NCI-H748 treated with DMSO at 0.1 percent for 48 hours (cell line): ENCODE results near the gene RLN3.
"Not testable (repeated sequence)": the region's sequence is repeated elsewhere in the genome, so short reads cannot be mapped to it uniquely, and the experiment has no call there.

Source experiments
- DNase-seq: peaks from one replicate; lab custom pipeline; 2025; lab: John Stamatoyannopoulos, UW

Gene RLN3

DNA sequence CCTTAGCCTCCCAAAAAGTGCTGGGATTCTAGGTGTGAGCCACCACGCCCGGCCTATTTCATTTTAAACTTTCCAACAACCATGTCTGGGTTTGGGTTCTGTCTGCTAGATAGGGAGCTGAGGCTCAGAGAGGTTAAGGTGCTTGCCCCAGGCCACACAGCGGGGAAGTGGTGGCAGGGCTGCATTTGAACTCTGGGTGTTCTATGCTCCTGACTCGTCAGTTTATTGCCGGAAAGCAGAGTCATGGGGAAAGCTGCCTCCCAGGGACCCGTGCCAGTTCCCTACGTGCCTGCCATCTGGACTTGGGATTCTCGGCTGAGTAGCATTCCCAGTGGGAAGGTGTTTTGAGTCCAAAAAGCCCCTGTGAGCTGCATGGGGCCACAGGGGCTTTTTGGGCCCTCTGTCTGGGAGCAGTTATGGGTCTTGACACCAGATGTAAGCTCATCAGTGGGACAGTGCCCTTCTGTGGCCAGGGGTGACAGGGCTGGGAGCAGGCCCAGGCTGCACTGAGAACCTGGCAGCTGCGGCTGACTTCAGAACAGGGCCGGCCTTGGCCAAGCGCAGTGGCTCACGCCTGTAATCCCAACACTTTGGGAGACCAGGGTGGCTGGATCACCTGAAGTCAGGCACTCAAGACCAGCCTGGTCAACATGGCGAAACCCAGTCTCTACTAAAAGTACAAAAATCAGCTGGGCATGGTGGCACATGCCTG lies 32.8 kb upstream of the RLN3 start:
- DNase-seq, result no peak

DNA sequence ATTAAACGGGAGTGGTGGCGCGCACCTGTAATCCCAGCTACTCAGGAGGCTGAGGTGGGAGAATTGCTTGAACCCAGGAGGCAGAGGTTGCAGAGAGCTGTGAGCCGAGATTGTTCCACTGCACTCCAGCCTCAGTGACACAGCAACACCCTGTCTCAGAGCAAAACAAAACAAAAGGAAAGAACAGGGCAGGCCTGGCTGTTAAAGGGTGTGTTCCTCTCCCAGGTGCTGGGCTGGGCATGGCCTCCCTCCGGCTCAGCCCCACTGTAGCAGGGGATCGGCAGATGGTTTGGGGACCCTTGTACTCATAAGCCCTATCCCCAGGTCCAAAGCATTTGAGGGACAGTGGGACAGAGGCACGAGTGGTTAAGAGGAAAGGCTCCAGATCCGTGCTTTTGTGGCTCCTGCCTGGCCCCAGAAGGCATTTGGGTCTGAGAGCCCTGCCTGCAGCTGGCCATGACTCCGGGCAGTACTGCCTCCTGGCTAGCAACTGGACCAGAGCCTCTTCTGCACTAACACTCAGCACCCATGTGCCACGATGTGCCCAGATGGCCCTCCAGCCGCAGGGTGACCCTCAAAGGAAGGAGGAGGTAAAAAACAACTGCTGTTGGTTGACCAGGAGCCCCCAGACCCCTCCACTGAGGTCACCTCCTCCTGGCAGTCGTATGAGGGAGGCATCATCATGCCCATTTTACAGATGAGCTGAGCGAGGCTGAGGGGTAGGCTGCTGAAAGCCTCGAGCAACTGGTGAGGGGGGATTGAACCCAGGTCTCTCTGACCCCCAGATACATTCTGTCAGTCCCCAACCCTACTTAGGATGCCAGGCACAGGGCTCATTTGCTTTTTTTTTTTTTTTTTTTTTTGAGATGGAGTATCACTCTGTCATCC lies 31.8 kb upstream of the RLN3 start:
- no peak for DNase-seq

GRCh38 chr19:13996928-13997630 lies 30.9 kb upstream of the RLN3 start:
- no peak for DNase-seq

- DNase-seq, result no peak
These were observed 30.4 kb upstream of the RLN3 start for GRCh38 chr19:13997631-13997962.

DNA sequence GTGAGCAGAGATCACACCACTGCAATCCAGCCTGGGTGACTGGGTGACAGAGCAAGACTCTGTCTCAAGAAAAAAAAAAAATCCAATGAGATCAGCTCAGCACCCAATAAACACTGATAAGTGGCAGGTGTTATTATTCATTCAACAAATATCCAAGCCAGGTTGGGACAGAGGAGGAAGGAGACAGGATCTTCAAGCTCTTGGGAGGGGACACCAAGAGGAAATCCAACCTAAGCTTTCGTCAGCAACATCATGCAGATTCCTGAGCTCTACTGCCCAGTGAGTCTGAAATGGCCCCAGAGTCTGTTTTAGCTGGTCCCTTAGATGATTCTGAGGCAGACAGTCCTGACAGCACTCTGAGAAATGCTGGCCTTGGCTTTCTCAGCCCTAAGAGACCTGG lies 29.5 kb upstream of the RLN3 start:
- DNase-seq, result no peak

DNA sequence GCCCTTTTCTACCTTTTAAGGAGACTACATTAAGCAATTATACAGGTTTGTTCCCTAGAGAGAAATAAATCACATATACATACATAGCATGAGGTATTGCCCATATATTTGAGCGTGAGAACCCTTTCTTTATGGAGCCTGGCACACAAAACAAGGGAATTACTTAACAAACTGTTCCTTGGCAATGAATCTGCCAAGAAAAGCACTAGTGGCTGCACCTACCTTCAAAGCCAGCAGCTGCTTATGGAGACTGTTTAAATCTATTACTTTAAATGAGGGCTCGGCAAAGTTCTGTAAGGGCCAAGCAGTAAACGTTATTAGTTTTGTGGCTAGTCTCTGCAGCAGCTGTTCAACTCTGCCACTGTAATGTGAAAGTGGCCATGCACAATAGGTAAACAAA lies 28.9 kb upstream of the RLN3 start:
- DNase-seq, result no peak

DNA sequence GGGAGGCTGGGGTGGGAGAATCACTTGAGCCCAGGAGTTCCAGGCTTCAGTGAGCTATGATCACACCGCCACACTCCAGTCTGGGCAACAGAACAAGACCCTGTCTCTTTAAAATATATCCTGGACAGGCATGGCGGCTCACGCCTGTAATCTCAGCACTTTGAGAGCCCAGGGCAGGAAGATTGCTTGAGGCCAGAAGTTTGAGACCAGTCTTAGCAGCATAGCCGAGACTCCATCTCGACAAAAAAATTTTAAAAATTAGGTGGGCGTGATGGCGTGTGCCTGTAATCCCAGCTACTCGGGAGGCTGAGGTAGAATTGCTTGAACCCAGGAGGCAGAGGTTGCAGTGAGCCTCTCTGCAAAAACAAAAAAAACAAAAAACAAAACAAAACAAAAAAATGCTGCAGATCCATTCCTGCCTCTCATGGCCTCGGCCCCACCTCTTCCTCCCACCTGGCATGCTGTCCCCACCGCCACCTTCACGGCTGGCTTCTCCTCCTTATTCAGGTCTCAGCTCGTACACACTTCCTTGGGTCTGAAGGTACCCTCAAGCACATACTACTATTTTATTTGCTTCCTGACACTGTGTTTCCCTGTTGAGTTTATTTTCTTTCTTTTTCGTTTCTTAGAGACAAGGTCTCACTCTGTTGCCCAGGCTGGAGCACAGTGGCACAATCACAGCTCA lies 27.1 kb upstream of the RLN3 start:
- no peak for DNase-seq

DNA sequence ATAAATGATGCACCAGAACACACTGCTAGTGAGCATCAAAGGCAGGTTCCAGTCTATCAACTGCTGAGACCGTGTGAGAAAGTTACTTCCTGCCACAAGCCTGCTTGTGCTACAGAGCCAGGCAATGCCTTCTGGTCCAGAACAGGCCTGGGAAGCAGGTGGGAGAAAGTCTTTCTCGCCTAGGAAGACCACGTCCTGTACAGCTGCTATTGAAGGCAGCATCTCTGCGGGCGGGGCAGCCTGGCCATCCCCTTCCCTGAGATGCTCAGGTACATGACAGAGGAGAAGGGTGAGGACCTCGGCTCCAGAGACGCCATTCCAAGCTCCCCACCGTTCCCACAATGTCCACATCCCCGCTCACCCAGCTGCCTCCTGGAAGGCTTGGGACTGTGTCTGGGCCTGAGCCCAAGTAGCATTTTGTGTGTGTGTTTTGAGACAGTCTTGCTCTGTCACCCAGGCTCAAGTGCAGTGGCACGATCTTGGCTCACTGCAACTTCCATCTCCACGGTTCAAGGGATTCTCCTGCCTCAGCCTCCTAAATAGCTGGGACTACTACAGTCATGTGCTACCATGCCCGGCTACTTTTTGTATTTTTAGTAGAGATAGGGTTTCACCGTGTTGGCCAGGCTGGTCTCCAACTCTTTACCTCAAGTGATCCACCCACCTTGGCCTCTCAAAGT lies 25.2 kb upstream of the RLN3 start:
- DNase-seq, result no peak

DNA sequence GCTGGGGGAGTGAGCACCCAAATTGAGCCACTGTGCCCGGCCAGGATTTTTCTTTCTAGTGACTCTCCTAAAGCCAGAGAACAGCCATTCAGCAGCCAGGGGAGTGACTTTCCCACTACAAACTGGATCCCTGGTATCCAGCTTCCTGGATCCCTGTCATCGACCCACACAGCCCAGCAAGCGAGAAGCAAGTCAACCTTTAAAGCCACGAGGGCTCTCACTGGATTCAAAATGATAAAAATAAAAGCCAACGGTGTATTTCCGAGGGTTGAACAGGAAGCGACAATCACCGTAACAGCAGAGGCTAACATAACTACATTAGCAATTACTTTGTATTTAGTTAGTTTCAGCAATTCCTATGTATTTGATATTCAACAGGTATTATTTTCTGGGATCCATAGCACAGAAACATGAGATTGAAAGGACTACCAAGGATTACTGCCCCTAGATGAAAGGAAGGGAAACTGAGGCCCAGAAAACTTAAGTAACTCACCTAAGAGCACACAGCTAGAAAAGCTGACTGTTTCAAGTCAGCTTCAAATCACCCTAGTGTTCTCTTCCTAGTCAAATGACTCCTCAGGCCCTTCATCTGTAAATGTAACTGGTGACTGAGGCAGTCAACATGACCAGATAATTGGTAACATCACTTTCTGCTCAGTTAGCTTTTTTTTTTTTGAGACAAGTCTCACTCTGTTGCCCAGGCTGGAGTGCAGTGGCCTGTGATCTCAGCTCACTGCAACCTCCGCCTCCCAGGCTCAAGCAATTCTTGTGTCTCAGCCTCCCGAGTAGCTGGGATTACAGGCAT lies 24.5 kb upstream of the RLN3 start:
- DNase-seq, result no peak

DNA sequence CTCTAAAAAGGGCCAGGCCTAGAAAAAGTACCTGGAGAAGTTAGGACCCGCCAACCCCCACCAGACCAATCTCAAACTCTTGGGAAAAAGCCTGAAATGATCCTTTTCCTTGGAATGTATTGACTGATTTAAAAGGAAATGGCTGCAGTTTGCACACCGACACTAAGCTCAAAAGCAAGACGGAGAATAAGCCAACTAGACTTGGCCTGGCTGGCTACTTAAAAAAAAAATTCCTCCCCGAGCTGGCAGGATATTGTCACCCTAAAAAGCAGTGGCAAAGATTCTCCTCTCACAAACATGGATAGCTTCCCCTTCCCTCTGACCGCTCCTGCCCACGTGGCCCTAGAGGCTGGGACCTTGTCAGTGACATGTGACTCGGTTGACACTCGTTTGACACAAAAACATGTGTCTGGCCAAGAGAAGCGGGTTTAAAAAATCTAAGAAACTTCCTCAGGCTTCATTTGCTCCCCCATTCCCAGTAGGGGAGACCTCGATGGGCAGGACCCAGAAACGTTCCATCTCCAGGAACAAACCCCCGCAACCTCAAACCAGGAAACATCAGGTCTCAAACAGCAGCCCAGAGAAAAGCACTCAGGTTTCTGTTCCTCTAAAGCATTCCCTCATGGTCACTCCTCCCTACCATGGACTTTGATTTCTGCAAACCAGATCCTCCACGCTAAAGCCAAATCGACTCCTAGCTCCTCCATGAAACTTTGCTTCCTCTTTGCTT lies 23.2 kb upstream of the RLN3 start:
- DNase-seq, result no peak

- peak; percentile 49 for DNase-seq
These were observed 22.4 kb upstream of the RLN3 start for GRCh38 chr19:14005349-14006084.

GRCh38 chr19:14006085-14006765 lies 21.7 kb upstream of the RLN3 start, which contains the start of gene RFX1:
TSS of gene RFX1 (minus strand) at chr19:14006320. CDS start at chr19:13993843, 12,477 bp downstream.
- DNase-seq, result peak; percentile 98

- DNase-seq, result no peak
These were observed 21.0 kb upstream of the RLN3 start for GRCh38 chr19:14006766-14007562.

GRCh38 chr19:14012378-14012915 lies 15.5 kb upstream of the RLN3 start:
- DNase-seq, result no peak

DNA sequence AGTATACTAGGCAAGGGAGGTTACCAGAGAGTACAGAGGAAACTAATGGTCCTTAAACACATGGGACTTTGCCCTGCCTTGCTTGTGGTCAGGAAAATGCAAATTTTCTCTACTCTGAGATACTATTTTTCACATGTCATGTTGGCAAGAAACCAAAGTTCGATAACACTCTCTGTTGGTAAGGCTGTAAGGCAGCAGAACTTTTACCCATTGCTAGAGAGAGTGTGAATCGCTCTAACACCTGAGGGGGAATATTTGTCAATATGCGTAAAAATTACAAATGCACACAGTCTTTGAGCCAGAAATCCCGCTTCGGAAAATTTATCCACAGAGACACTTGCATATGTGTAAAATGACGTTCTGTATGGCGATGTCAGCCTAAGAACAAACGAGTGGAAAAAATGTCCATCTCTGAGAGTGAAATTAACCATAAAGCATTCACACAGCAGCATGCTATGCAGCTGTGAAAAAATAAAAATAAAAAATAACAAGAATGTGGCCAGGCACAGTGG lies 12.4 kb upstream of the RLN3 start:
- no peak for DNase-seq

DNA sequence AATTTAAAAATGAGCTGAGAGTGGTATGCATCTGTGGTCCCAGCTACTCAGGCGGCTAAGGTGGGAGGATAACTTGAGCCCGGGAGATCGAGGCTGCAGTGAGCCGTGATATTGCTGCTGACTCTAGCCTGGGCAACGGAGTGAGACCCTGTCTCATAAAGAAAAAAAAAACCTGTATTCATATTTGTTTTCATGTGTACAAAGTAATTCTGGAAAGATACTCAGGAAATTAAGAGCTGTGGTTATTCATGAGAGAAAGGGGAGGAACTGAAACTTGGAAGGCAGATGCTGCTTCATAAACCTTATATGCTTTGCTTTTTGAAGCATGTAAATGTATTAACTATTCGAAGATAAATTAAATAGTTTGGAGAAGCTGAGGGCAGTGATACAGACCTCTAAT lies 8.8 kb upstream of the RLN3 start:
- DNase-seq, result no peak

- not testable (repeated sequence) for DNase-seq
These were observed 8.2 kb upstream of the RLN3 start for GRCh38 chr19:14019739-14020138.
